Measurements from ENCODE around the gene AKNAD1.

Gene AKNAD1

GRCh38 chr1:108801101-108801500, 55.8 kb downstream of the AKNAD1 start:
- Histone ChIP-seq H3K9me3 (ENCODE audit: control insufficient read depth, low read length) (no peaks in the 10 kb centered on the region), H3K4me1 (no peaks in the 10 kb centered on the region), H3K4me2 (ENCODE audit: low read length) (no peak overlapping the region), H3K27ac (no peak overlapping the region), H3K36me3 (ENCODE audit: control insufficient read depth, insufficient read depth, low read length) (no peaks in the 10 kb centered on the region), H2AFZ (no peak overlapping the region), H3K79me2 (no peaks in the 10 kb centered on the region), H3K27me3 (ENCODE audit: control insufficient read depth, insufficient read depth, low read length) (no peaks in the 10 kb centered on the region), H3K9ac (no peak overlapping the region), H3K4me3 (ENCODE audit: low read depth, low read length) (no peak overlapping the region)
- TF ChIP-seq CTCF (IDR thresholded peaks at IDR 0.05): no peak

GRCh38 chr1:108799001-108799400, 57.9 kb downstream of the AKNAD1 start:
- Histone ChIP-seq H3K36me3 (ENCODE audit: control insufficient read depth, insufficient read depth, low read length) (no peaks in the 10 kb centered on the region), H3K4me1 (no peaks in the 10 kb centered on the region), H3K4me3 (ENCODE audit: low read depth, low read length) (no peak overlapping the region), H3K9me3 (ENCODE audit: control insufficient read depth, low read length) (no peaks in the 10 kb centered on the region), H3K27ac (no peak overlapping the region), H3K79me2 (no peaks in the 10 kb centered on the region), H2AFZ (no peak overlapping the region), H3K9ac (no peak overlapping the region), H3K4me2 (ENCODE audit: low read length) (no peak overlapping the region), H3K27me3 (ENCODE audit: control insufficient read depth, insufficient read depth, low read length) (no peaks in the 10 kb centered on the region)
- TF ChIP-seq CTCF (IDR thresholded peaks at IDR 0.05): no peak

GRCh38 chr1:108792420-108792819, 64.5 kb downstream of the AKNAD1 start:
- TF ChIP-seq CTCF (IDR thresholded peaks at IDR 0.05): no peak
- Histone ChIP-seq H3K79me2 (no peaks in the 10 kb centered on the region), H2AFZ (no peak overlapping the region), H3K9me3 (ENCODE audit: control insufficient read depth, low read length) (peaks cover 5% of the 10 kb centered on the region), H3K9ac (no peak overlapping the region), H3K4me2 (ENCODE audit: low read length) (no peak overlapping the region), H3K4me1 (no peaks in the 10 kb centered on the region), H3K4me3 (ENCODE audit: low read depth, low read length) (no peak overlapping the region), H3K27ac (no peak overlapping the region), H3K27me3 (ENCODE audit: control insufficient read depth, insufficient read depth, low read length) (no peaks in the 10 kb centered on the region), H3K36me3 (ENCODE audit: control insufficient read depth, insufficient read depth, low read length) (no peaks in the 10 kb centered on the region)

GRCh38 chr1:108791790-108792189, 65.1 kb downstream of the AKNAD1 start:
- Histone ChIP-seq H3K27ac (no peak overlapping the region), H3K9me3 (ENCODE audit: control insufficient read depth, low read length) (peaks cover 5% of the 10 kb centered on the region), H2AFZ (no peak overlapping the region), H3K27me3 (ENCODE audit: control insufficient read depth, insufficient read depth, low read length) (no peaks in the 10 kb centered on the region), H3K79me2 (no peaks in the 10 kb centered on the region), H3K4me1 (no peaks in the 10 kb centered on the region), H3K9ac (no peak overlapping the region), H3K4me2 (ENCODE audit: low read length) (no peak overlapping the region), H3K4me3 (ENCODE audit: low read depth, low read length) (no peak overlapping the region), H3K36me3 (ENCODE audit: control insufficient read depth, insufficient read depth, low read length) (no peaks in the 10 kb centered on the region)
- TF ChIP-seq CTCF (IDR thresholded peaks at IDR 0.05): no peak

- Histone ChIP-seq H3K79me2 (no peaks in the 10 kb centered on the region), H3K4me3 (ENCODE audit: low read depth, low read length) (no peak overlapping the region), H3K4me1 (no peaks in the 10 kb centered on the region), H3K36me3 (ENCODE audit: control insufficient read depth, insufficient read depth, low read length) (no peaks in the 10 kb centered on the region), H3K27me3 (ENCODE audit: control insufficient read depth, insufficient read depth, low read length) (no peaks in the 10 kb centered on the region), H2AFZ (no peak overlapping the region), H3K9ac (no peak overlapping the region), H3K9me3 (ENCODE audit: control insufficient read depth, low read length) (no peaks in the 10 kb centered on the region), H3K4me2 (ENCODE audit: low read length) (no peak overlapping the region), H3K27ac (no peak overlapping the region)
- TF ChIP-seq CTCF (IDR thresholded peaks at IDR 0.05): no peak
These were observed 71.0 kb downstream of the AKNAD1 start for GRCh38 chr1:108785880-108786279.
